Progenitor cell of endocrine pancreas (in vitro differentiated cells): ENCODE data around the gene CNIH3. TPM values are rescaled to one million over a fixed set of nuclear protein-coding genes. Genes with fewer than 3 reads are reported as not detected.

Source experiments
- DNase-seq: peaks from one replicate; pipeline ENCODE4 v3.0.0; 2021; ENCODE audit warnings: low spot score; ENCODE audit not compliant: unreplicated experiment
- H3K27ac Mint-ChIP-seq: 2 replicates; pipeline ENCODE4 v1.8.0; 2021; ENCODE audit warnings: mild to moderate bottlenecking, moderate library complexity, mixed read lengths
- H3K27me3 Mint-ChIP-seq: 2 replicates; pipeline ENCODE4 v1.8.0; 2021; ENCODE audit warnings: mixed read lengths
- H3K36me3 Mint-ChIP-seq: 2 replicates; pipeline ENCODE4 v1.8.0; 2022; ENCODE audit warnings: mixed read lengths; ENCODE audit not compliant: insufficient read depth
- H3K4me1 Mint-ChIP-seq: 2 replicates; pipeline ENCODE4 v1.8.0; 2021; ENCODE audit warnings: low read depth, mixed read lengths
- H3K4me3 Mint-ChIP-seq: 2 replicates; pipeline ENCODE4 v1.8.0; 2021; ENCODE audit warnings: low read depth, mild to moderate bottlenecking, moderate library complexity, mixed read lengths
- H3K9me3 Mint-ChIP-seq: 2 replicates; pipeline ENCODE4 v1.8.0; 2021; ENCODE audit warnings: low read depth, mixed read lengths
- total RNA-seq: library from RNA; stranded (reverse); gene quantifications from 2 replicates; pipeline ENCODE4 v1.2.1, GENCODE V29; 2021
- TF ChIP-seq, protein P1 (sequence below): fragments of 200-600 bp; sonication (generic); IDR thresholded peaks from one replicate; pipeline ENCODE4 v1.5.0; 2021; ENCODE audit warnings: antibody characterized with exemption, mild to moderate bottlenecking; ENCODE audit not compliant: unreplicated experiment

Gene CNIH3
- total RNA-seq, 1 donor from 2014 or later = 3.2 TPM

DNA sequence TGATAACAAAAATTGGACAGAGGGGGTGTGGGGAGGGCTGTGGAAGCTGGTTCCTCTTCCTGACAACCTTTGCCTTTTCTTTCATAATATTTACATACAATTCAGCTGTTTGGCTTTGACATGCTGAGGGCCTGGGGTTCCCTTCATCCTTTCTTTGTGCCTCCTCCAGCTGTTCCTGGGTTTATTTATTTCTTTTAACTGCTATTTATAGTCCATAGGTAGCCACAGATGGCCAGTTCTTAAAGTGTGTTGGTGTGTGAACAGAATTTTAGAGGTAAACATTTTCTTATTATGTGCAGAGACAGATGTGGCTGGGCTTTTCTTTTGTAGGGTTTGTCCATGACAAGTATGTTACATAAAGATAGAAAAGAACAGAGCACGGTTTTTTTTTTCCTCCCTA, 34.1 kb upstream of the CNIH3 start:
- no peaks in the 10 kb centered on the region for H3K27me3 Mint-ChIP-seq

DNA sequence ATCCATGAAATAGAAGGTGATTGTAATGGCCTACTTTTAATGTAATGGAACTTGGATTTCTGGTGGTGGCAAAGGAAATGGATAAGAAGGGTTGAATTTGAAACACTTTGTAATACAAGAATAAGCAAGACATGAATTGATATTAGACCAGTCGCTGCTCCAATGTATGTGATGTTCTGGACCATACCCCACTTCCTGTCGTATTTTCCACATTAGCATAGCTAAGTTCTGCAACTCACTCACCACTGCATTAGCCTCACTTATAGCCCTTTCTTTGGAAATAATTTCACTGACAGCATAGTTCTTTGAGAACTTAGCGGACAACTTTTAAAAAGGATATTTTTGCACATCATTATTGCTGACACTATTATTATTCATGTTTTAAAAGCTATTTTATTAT, 32.3 kb upstream of the CNIH3 start:
- Mint-ChIP-seq H3K9me3 (peaks cover 5% of the 10 kb centered on the region), H3K36me3 (no peaks in the 10 kb centered on the region), H3K27me3 (no peaks in the 10 kb centered on the region), H3K27ac (no peak overlapping the region), H3K4me1 (peaks cover 15% of the 10 kb centered on the region), H3K4me3 (no peak overlapping the region)
- DNase-seq = no peak
- TF ChIP-seq, protein P1, sequence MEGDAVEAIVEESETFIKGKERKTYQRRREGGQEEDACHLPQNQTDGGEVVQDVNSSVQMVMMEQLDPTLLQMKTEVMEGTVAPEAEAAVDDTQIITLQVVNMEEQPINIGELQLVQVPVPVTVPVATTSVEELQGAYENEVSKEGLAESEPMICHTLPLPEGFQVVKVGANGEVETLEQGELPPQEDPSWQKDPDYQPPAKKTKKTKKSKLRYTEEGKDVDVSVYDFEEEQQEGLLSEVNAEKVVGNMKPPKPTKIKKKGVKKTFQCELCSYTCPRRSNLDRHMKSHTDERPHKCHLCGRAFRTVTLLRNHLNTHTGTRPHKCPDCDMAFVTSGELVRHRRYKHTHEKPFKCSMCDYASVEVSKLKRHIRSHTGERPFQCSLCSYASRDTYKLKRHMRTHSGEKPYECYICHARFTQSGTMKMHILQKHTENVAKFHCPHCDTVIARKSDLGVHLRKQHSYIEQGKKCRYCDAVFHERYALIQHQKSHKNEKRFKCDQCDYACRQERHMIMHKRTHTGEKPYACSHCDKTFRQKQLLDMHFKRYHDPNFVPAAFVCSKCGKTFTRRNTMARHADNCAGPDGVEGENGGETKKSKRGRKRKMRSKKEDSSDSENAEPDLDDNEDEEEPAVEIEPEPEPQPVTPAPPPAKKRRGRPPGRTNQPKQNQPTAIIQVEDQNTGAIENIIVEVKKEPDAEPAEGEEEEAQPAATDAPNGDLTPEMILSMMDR = no peak

More for the DNA sequence above, 34.1 kb upstream of the CNIH3 start:
- Mint-ChIP-seq H3K4me3 (no peak overlapping the region), H3K36me3 (no peaks in the 10 kb centered on the region), H3K9me3 (peaks cover 7% of the 10 kb centered on the region), H3K27ac (no peak overlapping the region), H3K4me1 (peaks cover 15% of the 10 kb centered on the region)
- no peak for DNase-seq
- TF ChIP-seq, protein P1 = no peak

DNA sequence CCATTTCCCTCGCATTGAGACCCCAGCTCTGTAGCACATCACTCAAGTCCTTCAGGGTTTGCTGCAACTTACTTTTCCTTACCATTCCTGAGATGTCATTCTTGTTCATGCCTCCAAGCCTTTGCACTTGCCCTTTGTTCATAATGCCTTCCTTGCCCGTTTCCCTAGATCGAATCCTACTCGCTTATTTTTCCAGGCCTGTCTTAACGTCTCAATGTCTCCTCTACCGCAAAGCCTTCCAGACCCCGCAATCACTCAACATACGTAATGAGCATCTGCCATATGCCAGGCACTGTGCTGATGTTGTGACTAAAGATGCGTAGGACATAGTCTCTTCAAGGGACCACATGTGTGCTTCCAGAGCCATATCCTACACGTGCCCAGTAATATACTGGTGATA, 31.1 kb upstream of the CNIH3 start:
- peaks cover 5% of the 10 kb centered on the region for H3K9me3 Mint-ChIP-seq
- no peaks in the 10 kb centered on the region for H3K27me3 Mint-ChIP-seq
- DNase-seq = no peak
- TF ChIP-seq, protein P1 = no peak
- H3K27ac Mint-ChIP-seq = no peak overlapping the region
- H3K4me1 Mint-ChIP-seq = peaks cover 15% of the 10 kb centered on the region
- no peaks in the 10 kb centered on the region for H3K36me3 Mint-ChIP-seq
- no peak overlapping the region for H3K4me3 Mint-ChIP-seq

DNA sequence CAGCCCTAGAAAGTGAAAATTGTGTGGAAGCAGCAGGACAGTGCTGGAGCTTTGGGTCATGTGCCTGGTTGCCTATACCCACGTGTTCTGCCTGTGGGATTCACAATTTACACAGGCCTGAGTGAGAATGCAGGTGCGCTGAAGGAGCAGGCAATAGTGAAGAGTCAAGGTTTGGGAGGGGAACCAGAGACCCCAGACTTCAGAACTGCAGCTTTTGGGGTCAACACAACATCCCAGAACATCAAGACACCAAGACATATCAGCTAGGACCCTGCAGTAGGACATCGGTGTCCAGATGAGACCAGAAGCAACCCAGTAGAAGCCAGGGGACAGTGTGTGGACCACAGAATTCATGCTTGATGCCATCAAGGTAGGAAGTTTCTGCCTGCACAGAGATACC, 29.1 kb upstream of the CNIH3 start:
- no peak overlapping the region for H3K4me3 Mint-ChIP-seq
- no peak for DNase-seq
- H3K9me3 Mint-ChIP-seq = peaks cover 5% of the 10 kb centered on the region
- TF ChIP-seq, protein P1 = no peak
- H3K27me3 Mint-ChIP-seq = no peaks in the 10 kb centered on the region
- no peaks in the 10 kb centered on the region for H3K36me3 Mint-ChIP-seq
- no peak overlapping the region for H3K27ac Mint-ChIP-seq
- H3K4me1 Mint-ChIP-seq = peaks cover 8% of the 10 kb centered on the region

DNA sequence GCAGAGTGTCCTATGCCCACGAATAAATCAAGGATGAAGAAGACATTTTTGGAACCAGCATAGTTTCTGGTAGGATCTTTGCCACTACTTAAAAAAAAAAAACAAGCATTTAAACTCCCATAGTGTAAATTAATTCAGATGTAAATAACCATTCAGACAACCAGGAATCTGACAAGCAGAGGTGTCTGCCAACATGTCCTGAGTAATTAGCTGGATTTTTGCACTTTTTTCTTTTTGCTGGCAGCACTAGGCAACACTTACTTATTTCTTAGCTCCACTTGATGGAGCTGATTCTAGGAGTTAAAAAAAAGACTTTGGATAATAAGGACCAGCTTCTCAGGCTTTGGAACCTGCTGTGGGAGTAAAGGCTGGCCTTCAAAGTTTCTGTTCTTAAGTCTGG, 27.6 kb upstream of the CNIH3 start:
- no peaks in the 10 kb centered on the region for H3K27me3 Mint-ChIP-seq
- H3K9me3 Mint-ChIP-seq = peaks cover 5% of the 10 kb centered on the region
- no peak overlapping the region for H3K27ac Mint-ChIP-seq
- no peak for DNase-seq
- H3K36me3 Mint-ChIP-seq = no peaks in the 10 kb centered on the region
- peaks cover 3% of the 10 kb centered on the region for H3K4me1 Mint-ChIP-seq
- TF ChIP-seq, protein P1 = no peak
- H3K4me3 Mint-ChIP-seq = no peak overlapping the region
